Osteoblast (primary cell): ENCODE results near the gene MUL1. TPM values are rescaled to one million over a fixed set of nuclear protein-coding genes. Genes with fewer than 3 reads are reported as not detected.
A peak's percentile ranks its signal among the peaks of the same experiment; 100 is the strongest.

ENCODE experiments used
- DNase-seq: peaks from one replicate; pipeline ENCODE4 v3.0.0; 2011; ENCODE audit warnings: low spot score, mixed read lengths; ENCODE audit not compliant: insufficient read length; ENCODE audit errors: missing footprints
- H2AFZ ChIP-seq: 2 replicates; pipeline ENCODE4 v1.6.0; 2011; ENCODE audit warnings: mild to moderate bottlenecking, low read length
- H3K27ac ChIP-seq: 2 replicates; pipeline ENCODE4 v1.5.1; 2011; ENCODE audit warnings: mild to moderate bottlenecking, low read depth, low read length, moderate library complexity
- H3K27me3 ChIP-seq: 2 replicates; pipeline ENCODE4 v1.6.0; 2012; ENCODE audit warnings: mild to moderate bottlenecking, control low read depth, inconsistent platforms, low read length, moderate library complexity; ENCODE audit not compliant: insufficient read depth
- H3K36me3 ChIP-seq: 2 replicates; pipeline ENCODE4 v1.5.1; 2011; ENCODE audit warnings: mild to moderate bottlenecking, low read length, control low read depth, moderate library complexity; ENCODE audit not compliant: insufficient read depth
- H3K4me1 ChIP-seq: 2 replicates; pipeline ENCODE4 v1.5.1; 2011; ENCODE audit warnings: mild to moderate bottlenecking, low read length, control low read depth, moderate library complexity; ENCODE audit not compliant: insufficient read depth
- H3K4me2 ChIP-seq: 2 replicates; pipeline ENCODE4 v1.6.0; 2011; ENCODE audit warnings: mild to moderate bottlenecking, low read length; ENCODE audit not compliant: insufficient read depth
- H3K4me3 ChIP-seq: fragments of 200-600 bp; sonication (generic); 3 replicates; pipeline ENCODE4 v1.5.1; 2012; ENCODE audit warnings: mild to moderate bottlenecking, low read length, inconsistent platforms; ENCODE audit not compliant: insufficient read depth
- H3K79me2 ChIP-seq: 2 replicates; pipeline ENCODE4 v1.6.0; 2012; ENCODE audit warnings: mild to moderate bottlenecking, low read length, control low read depth, inconsistent platforms; ENCODE audit not compliant: insufficient read depth
- H3K9me3 ChIP-seq: 2 replicates; pipeline ENCODE4 v1.5.1; 2011; ENCODE audit warnings: low read depth, low read length, control low read depth
- H4K20me1 ChIP-seq: 2 replicates; pipeline ENCODE4 v1.6.0; 2012; ENCODE audit warnings: mild to moderate bottlenecking, low read length, control low read depth; ENCODE audit not compliant: insufficient read depth
- CTCF ChIP-seq: IDR thresholded peaks from 2 replicates; pipeline ENCODE4 v1.5.1; 2011; ENCODE audit warnings: mild to moderate bottlenecking, low read depth, low read length, moderate library complexity; ENCODE audit errors: extremely low read depth
- total RNA-seq: library from RNA; depleted of rRNA; stranded (reverse); fragments of >200 nt; gene quantifications from 2 replicates; pipeline ENCODE4 v1.2.3, GENCODE V29; 2012

The MUL1 gene
- total RNA-seq, 1 donor = 37.3 TPM

DNA sequence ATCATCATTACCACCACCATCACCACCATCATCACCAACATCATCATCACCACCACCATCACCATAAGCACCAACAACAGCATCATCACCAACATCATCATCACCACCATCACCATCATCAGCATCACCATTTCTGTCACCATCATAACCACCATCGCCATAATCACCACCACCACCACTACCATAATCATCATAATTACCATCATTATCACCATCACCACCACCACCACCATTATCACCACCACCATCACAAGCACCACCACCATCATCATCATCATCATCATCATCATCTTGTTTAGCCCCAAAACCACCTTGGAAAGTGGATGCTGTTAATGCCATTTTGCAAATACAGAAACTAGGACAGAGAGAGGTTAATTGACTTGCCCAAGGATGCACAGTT is 44.4 kb downstream of the MUL1 start:
- peaks cover 16% of the 10 kb centered on the region for H3K27me3 ChIP-seq

DNA sequence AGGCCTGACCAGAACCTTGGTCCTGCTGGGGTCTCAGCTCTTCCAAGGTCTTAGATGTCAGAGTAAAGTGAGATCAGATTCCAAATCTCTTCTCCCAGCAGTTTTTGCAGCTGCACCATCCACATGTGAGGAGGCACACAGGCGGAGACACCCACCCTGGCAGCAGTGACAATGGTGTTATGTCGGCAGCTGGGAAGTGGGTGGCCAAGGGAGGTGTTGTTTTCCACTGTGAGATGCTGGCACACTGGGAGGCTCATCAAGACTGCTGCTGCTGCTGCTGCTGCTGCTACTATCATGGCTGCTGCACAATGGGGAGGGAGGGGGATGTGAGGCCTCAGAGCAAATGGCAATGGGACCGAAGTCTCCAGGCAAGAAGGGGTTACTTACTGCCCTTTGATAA is 45.6 kb downstream of the MUL1 start:
- Histone ChIP-seq H3K79me2 (no peaks in the 10 kb centered on the region), H3K4me2 (no peak overlapping the region), H2AFZ (no peak overlapping the region), H3K27ac (no peak overlapping the region), H3K27me3 (peaks cover 16% of the 10 kb centered on the region), H3K4me3 (no peak overlapping the region), H3K4me1 (no peaks in the 10 kb centered on the region), H3K36me3 (no peaks in the 10 kb centered on the region), H3K9me3 (no peaks in the 10 kb centered on the region), H4K20me1 (no peaks in the 10 kb centered on the region)
- TF ChIP-seq CTCF = no peak
- no peak for DNase-seq

More for the DNA sequence above, 44.4 kb downstream of the MUL1 start:
- H3K4me3 ChIP-seq = no peak overlapping the region
- no peaks in the 10 kb centered on the region for H3K36me3 ChIP-seq
- H2AFZ ChIP-seq = no peak overlapping the region
- H3K4me1 ChIP-seq = no peaks in the 10 kb centered on the region
- no peaks in the 10 kb centered on the region for H3K79me2 ChIP-seq
- DNase-seq = no peak
- no peaks in the 10 kb centered on the region for H3K9me3 ChIP-seq
- TF ChIP-seq CTCF = no peak
- no peaks in the 10 kb centered on the region for H4K20me1 ChIP-seq
- H3K27ac ChIP-seq = no peak overlapping the region
- H3K4me2 ChIP-seq = no peak overlapping the region

DNA sequence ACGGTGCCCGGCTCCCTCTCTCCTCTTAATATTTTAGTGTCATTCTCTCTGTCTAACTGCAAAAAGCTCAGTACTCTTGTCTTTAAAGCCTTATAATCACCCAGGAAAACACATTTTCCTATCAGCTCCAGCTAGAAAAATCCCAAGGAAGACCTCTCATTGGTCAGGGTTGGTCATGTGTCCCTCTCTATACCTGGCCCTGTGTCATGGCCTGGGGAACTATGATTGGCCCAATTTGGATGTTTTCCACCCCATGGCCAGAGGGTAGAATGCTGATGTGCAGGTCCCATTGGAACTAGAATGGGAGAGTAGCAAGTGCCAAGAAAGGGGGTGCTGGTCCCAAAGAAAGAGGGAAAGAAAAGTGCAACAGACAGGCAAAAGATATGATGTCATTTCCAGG is 49.2 kb downstream of the MUL1 start:
- Histone ChIP-seq H3K9me3 (no peaks in the 10 kb centered on the region), H3K79me2 (no peaks in the 10 kb centered on the region), H3K4me2 (no peak overlapping the region), H4K20me1 (no peaks in the 10 kb centered on the region), H3K4me3 (no peak overlapping the region), H3K27ac (no peak overlapping the region), H3K4me1 (no peaks in the 10 kb centered on the region), H2AFZ (no peak overlapping the region), H3K36me3 (no peaks in the 10 kb centered on the region), H3K27me3 (peaks cover 8% of the 10 kb centered on the region)
- TF ChIP-seq CTCF = no peak
- DNase-seq = peak; percentile 27

DNA sequence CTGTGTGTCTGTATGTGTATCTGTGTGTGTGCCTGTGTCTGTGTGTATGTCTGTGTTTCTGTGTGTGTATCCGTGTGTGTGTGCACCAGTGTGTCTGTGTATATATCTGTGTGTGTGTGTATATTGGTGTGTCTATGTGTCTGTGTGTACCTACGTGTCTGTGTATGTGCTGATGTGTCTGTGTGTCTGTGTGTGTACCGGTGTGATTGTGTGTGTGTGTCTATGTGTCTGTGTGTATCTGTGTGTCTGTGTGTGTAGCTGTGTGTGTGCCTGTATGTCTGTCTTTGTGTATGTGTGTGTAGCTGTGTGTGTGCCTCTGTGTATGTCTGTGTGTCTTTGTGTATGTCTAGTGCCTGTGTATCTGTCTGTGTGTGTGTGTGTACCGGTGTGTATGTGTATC is 53.9 kb downstream of the MUL1 start:
- Histone ChIP-seq H3K27me3 (peaks cover 9% of the 10 kb centered on the region), H4K20me1 (no peaks in the 10 kb centered on the region), H3K4me1 (no peaks in the 10 kb centered on the region), H3K36me3 (no peaks in the 10 kb centered on the region), H3K9me3 (no peaks in the 10 kb centered on the region), H3K4me2 (no peak overlapping the region), H3K79me2 (no peaks in the 10 kb centered on the region), H3K27ac (no peak overlapping the region), H2AFZ (no peak overlapping the region), H3K4me3 (no peak overlapping the region)
- DNase-seq = no peak
- TF ChIP-seq CTCF = no peak
